SK-N-DZ (cell line): ENCODE results near the gene HS3ST6.
"Not testable (repeated sequence)": the region's sequence is repeated elsewhere in the genome, so short reads cannot be mapped to it uniquely, and the experiment has no call there.

Experiments used
- DNase-seq: peaks from one replicate; pipeline ENCODE4 v3.0.0-alpha.2; 2015; ENCODE audit warnings: low spot score

The HS3ST6 gene

GRCh38 chr16:1907226-1907860 is 10.9 kb downstream of the HS3ST6 start:
- DNase-seq: no peak

- no peak for DNase-seq
These were observed 11.4 kb downstream of the HS3ST6 start for GRCh38 chr16:1906846-1907165.

- no peak for DNase-seq
These were observed 12.0 kb downstream of the HS3ST6 start for GRCh38 chr16:1906055-1906845.

GRCh38 chr16:1903845-1904840 is 14.1 kb downstream of the HS3ST6 start:
- no peak for DNase-seq

GRCh38 chr16:1903220-1903574 is 15.0 kb downstream of the HS3ST6 start:
- no peak for DNase-seq

GRCh38 chr16:1902547-1903219 is 15.5 kb downstream of the HS3ST6 start:
- DNase-seq: peak; percentile 59

GRCh38 chr16:1900452-1900774 is 17.8 kb downstream of the HS3ST6 start:
- DNase-seq: no peak

GRCh38 chr16:1899641-1900451 is 18.4 kb downstream of the HS3ST6 start:
- no peak for DNase-seq

- not testable (repeated sequence) for DNase-seq
These were observed 20.5 kb downstream of the HS3ST6 start for GRCh38 chr16:1897692-1898091.

- no peak for DNase-seq
These were observed 22.1 kb downstream of the HS3ST6 start for GRCh38 chr16:1895949-1896675.

GRCh38 chr16:1895068-1895467 is 23.1 kb downstream of the HS3ST6 start:
- no peak for DNase-seq

- DNase-seq: peak; percentile 42
These were observed 27.5 kb downstream of the HS3ST6 start for GRCh38 chr16:1890708-1891050.

GRCh38 chr16:1890024-1890707 is 28.0 kb downstream of the HS3ST6 start:
- peak; percentile 70 for DNase-seq

- DNase-seq: no peak
These were observed 30.4 kb downstream of the HS3ST6 start for GRCh38 chr16:1887711-1888354.

GRCh38 chr16:1884889-1885288 is 33.3 kb downstream of the HS3ST6 start:
- DNase-seq: no peak

- peak; percentile 32 for DNase-seq
These were observed 34.0 kb downstream of the HS3ST6 start for GRCh38 chr16:1884155-1884760.

GRCh38 chr16:1881172-1881571 is 37.0 kb downstream of the HS3ST6 start:
- DNase-seq: not testable (repeated sequence)

GRCh38 chr16:1879477-1879876 is 38.7 kb downstream of the HS3ST6 start:
- no peak for DNase-seq

- DNase-seq: no peak
These were observed 40.0 kb downstream of the HS3ST6 start for GRCh38 chr16:1878256-1878655.
